OCI-LY7 (cell line): ENCODE data around the gene PPIL3.

ENCODE experiments used
- CTCF ChIP-seq: fragments of 200-600 bp; sonication (generic); conservative IDR thresholded peaks from 2 replicates; pipeline ENCODE4 v1.5.1; 2014; ENCODE audit warnings: mild to moderate bottlenecking, antibody characterized with exemption, low read length, moderate library complexity, mixed read lengths
- EZH2phosphoT487 ChIP-seq: fragments of 200-600 bp; sonication (generic); IDR thresholded peaks from 2 replicates; pipeline ENCODE4 v1.6.1; 2018; ENCODE audit warnings: low read depth, borderline replicate concordance, mild to moderate bottlenecking, mixed run types, antibody characterized with exemption, low read length, moderate library complexity, mixed read lengths

GRCh38 chr2:200843993-200844948 lies 44.6 kb downstream of the PPIL3 start:
- TF ChIP-seq CTCF, result no peak
- TF ChIP-seq EZH2phosphoT487, result no peak
